Anterior cingulate cortex (tissue), 58 donors: ENCODE data around the gene TIGD7.
"Not testable (repeated sequence)": the region's sequence is repeated elsewhere in the genome, so short reads cannot be mapped to it uniquely, and the experiment has no call there.

Experiments
- DNase-seq, 58 donors: peaks; one replicate each; lab custom pipeline; 2025; lab: John Stamatoyannopoulos, UW

TIGD7 gene

DNA sequence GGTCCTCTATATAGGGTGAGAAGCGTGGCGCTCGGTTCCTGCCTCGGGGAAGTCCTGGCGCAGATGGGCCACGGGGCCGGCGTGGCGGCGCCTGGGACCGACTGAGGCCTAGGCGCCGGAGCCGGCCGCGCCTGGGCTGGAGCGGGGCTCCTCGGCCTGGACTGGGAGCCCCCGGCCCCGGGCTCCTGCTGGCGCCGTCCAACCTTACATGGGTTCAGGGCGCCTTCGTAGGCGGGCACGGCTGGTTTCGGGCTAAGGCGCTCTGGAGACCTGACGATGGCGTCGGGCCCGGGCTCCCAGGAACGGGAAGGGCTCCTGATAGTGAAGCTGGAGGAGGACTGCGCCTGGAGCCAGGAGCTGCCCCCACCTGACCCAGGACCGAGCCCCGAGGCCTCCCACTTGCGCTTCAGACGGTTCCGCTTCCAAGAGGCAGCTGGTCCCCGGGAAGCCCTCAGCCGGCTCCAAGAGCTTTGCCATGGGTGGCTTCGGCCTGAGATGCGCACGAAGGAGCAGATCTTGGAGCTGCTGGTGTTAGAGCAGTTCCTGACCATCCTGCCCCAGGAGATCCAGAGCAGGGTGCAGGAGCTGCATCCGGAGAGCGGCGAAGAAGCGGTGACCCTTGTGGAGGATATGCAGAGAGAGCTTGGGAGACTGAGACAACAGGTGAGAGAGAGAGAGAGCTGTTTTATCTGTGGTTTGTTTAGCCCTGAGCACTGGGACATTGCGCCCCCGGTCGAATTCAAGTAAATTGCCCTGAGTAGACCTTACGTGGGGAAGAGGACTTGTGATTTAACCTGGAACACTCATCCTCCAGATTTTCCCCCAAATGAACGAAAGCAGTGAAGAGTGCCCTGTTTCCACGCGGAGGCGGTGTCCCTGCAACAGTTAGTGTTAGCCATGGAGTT, 21.4 kb downstream of the TIGD7 start:
- DNase-seq: peak in 4 of 58 donors; percentile 38 to 58 (median 50)

DNA sequence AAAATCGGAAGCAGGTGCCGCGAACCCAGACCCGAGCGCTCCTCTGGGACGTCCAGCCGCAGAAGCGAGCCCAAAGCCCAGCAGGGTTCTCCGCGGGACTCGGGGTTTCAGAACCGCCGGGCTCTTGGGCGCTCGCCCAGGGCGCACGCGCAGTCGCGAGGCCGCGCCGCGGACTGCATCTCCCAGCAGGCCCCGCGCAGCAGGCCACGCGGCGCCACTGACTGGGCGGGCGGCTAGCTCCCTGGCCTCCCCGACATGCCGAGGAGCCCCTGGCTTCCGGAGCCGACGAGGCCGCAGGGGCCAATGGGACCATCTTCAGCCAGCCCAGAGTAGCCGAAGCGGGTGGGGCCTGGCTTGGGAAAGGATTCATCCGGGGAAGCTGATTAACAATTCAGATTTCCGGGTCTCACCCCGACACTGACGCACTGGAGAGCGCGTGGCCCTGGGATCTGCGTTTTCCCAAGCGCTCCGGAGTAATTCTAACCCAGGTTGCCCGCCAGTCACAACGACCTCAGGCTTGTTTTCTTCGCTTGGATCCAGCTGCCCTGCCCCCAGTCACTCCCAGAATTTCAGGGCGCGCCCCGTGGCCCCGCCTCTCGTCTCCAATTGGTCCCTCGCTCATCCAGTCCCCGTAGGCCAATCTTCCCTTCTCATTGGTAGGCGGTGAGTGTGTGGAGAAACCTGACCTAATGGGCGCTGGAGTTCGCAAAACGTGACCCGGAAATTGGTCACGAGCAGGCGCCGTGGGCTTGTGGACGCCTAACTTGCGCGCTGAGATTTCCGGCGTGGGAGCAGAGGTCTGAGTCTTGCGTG, 22.3 kb downstream of the TIGD7 start, which contains the start of gene ZNF263:
Gene ZNF263 (plus strand): TSS at position 762 of the 813 bp plus-strand sequence. CDS start 328 bp downstream, outside the sequence.
- peak; percentile 75 to 98 (median 96) for DNase-seq

DNA sequence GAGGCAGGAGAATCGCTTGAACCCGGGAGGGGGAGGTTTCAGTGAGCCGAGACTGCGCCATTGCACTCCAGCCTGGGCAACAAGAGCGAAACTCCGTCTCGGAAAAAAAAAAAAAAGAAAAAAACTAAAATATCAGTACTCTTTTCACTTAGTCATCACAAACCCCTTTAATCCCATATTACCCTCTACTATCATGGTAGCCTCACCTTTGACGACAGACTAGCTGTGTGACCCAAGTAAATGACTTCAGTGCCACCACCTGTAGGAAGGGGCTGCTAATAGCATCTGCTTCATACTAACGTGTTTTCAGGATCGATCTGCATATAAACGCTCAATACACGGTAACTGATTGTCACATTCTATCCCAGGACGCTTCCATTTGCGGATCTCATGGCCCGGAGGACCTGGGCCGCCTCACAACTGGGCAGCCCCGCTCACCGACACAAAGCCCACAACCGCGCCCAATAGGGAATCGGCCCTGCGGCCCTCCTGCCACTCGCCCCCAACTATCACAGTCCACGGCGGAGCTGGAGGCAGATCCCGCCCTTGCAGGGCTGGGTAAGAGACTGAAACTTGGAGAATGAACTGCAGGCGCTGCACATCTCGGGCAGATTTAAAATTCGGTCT, 23.0 kb downstream of the TIGD7 start:
- DNase-seq: peak in 3 of 58 donors; percentile 45 to 79 (median 75)

DNA sequence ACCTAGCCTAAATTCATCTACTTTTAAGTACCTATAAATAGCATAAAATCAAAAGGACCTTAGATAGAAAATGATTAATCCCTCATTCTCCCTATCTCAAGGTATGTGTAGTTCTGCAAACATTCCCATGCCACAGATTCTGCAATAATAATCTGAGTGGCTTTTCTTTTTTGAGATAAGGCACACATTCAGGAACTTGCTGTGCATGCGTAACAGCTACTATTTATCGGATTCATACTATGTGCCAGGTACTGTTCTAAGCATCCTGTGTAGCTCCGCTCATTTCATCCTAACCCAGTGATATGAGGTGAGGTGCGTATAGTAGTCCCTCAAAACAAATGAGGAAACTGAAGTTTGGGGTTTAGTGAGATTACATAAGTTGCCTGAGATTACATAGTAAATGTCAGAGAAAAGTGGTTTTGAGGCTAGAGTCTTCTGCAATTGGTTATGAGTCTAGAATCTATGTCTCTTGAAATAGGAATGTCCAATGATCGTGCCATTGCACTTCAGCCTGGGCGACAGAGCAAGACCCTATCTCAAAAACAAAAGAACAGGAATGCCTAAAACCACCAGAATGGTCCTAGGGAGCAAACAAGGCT, 23.9 kb downstream of the TIGD7 start:
- no peak for DNase-seq

DNA sequence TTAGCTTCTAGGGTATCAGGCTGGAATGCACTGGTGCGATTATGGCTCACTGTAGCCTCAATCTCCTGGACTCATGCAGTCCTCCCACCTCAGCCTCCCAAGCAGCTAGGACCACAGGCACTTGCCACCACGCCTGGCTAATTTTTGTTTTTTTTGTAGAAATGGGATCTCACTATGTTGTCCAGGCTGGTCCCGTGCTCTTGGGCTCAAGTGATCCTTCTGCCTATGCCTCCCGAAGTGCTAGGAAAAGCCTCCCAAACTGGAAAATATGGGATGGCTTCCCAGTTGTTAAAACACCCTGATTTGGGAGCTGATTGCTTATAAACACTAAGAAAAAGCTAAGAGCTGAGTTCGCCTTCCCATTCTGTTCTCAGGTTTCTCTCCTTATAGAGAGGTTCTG, 28.6 kb downstream of the TIGD7 start:
- DNase-seq: no peak

DNA sequence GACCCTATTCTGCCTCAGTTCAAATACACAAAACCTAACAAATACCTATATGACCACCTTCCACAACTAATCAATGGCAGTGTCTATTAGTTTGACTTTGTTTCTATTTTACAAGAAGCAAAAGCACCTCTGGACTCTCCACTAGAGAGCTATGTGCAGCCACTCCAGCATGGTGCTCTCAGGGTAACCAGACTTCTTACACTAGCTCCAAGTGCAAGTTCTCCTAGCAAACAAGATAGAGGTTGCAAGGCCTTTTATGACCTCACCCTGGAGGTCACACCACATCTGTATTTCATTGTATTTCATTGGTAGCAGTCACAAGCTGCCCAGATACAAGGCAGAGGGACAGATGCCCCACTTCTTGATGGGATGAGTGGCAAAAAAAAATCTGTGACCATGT, 30.3 kb downstream of the TIGD7 start:
- no peak for DNase-seq

DNA sequence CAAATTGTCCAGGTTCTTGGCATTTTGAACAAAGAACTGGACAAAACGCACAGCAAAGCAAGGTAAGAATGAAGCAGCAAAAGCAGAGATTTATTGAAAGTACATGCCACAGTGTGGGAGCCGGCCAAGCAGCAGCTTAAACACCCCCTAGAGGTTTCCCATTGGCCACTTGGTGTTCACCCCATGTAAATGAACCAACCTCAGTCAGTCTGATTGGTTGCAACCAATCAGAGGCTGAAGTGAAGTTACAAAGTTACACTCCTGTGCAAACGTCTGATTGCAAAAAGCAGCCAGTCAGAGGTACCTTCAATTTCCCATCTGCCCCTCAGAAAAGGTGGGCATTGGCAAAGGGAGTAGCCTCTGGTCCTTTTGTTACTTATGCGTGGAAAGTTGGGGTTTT, 30.7 kb downstream of the TIGD7 start:
- DNase-seq: no peak

DNA sequence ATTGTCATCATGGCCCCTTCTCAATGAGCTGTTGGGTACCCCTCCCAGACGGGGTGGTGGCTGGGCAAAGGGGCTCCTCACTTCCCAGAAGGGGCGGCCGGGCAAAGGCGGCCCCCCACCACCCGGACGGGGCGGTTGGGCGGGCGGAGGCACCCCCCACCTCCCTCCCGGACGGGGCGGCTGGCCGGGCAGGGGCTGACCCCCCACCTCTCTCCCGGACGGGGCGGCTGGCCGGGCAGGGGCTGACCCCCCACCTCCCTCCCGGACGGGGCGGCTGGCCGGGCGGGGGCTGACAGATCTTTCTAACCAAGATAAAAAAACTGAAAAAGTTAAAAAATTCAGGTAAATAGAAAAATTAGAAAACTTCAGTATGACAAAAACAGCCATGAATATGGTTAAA, 33.9 kb downstream of the TIGD7 start:
- DNase-seq: not testable (repeated sequence)

DNA sequence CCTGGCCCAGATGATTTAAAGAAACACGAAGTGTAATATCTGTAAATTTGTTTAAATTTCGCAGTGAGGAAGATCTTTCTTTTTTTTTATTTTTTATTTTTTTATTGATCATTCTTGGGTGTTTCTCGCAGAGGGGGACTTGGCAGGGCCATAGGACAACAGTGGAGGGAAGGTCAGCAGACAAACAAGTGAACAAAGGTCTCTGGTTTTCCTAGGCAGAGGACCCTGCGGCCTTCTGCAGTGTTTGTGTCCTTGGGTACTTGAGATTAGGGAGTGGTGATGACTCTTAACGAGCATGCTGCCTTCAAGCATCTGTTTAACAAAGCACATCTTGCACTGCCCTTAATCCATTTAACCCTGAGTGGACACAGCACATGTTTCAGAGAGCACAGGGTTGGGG, 34.5 kb downstream of the TIGD7 start:
- DNase-seq: not testable (repeated sequence)

DNA sequence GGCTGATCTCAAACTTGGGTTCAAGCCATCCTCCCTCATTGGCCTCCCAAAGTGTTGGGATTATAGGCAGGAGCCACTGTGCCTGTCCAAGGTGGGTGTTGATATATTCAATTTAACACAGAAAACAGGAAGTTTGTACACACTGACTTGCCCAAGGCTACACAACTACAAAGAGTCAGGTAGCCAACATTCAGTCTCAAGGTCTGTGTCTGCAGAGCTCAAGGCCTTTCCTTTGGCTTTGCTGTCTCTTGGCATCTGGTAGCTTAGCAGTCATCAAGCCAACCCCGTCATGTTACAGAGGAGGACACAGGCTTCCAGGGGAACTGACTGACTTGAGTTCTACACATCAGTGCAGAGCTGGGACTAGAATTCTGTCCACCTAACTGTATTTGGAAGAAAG, 36.9 kb downstream of the TIGD7 start:
- DNase-seq: no peak

DNA sequence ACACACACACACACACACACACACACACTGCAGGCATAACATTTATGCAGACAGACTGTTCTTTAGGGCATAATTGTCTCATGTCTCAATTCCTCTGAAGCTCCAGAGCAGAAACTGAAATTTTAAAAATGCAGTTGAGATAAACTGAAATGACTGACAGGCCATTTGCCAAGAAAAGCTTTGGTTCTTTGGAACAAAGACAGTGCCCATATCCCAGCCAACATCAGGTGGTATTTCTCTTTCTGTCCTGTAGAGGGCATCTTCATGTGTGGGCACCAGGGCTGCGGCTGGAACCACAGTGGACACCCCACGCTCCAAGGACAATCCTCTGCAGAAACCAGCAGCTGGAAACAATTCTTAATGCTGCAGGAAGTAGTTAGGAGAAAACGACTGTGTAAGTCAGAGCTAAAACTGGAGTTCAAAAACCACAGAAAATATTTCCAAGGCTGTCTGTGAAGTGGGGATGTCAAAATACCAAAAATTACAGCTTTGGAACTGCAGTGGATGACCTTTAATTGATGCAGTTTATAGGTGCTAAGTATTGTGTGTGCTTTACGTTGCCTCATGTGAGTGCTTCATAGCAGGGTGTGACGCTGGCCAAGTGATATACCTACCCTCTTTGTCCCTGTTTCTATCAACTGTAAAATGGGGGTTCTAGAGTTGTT, 38.2 kb downstream of the TIGD7 start:
- DNase-seq: peak in 4 of 58 donors; percentile 1 to 6 (median 5)

DNA sequence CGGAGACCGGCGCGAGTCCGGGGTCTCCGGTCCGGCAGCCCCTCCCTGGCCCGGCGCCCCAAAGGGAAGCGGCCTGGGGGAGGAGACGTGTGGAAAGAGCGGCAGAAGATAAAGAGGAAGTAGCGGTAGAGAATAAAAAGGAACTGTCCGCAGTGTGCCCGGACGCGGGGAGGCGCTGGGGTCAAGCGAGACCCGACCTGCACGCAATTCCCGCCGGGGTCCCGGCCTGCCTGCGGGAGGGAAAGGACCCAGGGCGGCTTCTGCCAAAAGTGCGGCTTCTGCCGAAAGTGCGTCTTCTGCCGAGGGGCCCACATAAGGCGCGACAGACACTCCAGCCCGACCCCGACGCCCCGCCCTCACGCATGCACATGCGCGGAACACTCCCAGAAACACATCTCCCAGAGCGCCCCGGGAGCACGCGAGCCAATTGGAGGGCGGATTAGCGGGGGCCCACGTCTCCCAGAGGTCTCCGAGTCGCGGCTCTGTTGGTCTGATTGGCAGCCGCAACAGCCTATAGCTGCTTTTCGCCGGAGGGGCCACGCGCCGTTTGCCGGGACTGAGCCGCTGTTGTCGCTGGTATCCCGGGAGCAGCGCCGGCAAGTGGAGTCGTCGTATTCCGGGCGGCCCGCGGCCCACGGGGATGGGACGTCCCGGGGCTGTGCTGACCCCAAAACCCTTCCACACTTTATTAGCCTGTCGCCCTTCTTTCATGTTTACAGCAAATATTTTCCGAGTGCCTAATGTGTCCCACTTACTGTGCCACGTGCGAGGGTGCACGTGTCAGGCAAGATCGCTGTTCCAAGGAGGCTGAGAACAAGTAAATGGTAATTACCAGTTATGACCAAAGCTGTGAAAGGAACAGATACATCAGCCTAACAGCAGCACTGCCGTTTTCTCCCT, 40.8 kb downstream of the TIGD7 start:
- peak; percentile 85 to 99 (median 98) for DNase-seq

DNA sequence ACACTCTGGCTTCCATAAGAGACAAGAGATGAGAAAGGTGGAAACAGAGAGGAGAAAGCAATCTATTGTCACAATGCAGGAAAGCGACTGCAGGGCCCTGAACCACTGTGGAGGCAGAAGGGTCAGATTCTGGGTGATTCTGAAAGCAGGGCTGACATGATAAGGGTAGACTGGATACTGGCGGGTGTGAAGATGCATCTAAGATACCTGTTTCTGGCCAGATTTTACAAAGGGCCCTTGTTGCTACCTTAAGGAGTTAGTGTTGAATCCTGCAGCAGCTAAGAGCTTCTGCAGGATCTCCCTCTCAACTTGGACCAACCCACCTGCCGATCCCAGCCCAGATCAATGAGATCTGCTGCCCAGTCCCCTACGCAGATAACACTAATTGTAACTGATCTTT, 42.7 kb downstream of the TIGD7 start:
- no peak for DNase-seq

DNA sequence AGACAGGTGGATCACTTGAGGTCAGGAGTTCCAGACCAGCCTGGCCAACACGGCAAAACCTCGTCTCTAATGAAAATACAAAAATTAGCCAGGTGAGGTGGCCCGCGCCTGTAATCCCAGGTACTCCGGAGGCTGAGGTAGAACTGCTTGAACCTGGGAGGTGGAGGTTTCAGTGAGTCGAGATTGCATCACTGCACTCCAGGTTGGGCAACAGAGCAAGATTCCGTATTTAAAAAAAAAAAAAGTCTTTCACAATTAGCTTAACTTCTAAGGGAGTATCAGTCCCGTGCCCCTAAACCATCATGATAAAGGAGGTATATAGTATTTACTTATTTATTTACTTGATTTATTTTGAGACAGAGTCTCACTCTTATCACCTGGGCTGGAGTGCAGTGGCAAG, 45.4 kb downstream of the TIGD7 start:
- no peak for DNase-seq

DNA sequence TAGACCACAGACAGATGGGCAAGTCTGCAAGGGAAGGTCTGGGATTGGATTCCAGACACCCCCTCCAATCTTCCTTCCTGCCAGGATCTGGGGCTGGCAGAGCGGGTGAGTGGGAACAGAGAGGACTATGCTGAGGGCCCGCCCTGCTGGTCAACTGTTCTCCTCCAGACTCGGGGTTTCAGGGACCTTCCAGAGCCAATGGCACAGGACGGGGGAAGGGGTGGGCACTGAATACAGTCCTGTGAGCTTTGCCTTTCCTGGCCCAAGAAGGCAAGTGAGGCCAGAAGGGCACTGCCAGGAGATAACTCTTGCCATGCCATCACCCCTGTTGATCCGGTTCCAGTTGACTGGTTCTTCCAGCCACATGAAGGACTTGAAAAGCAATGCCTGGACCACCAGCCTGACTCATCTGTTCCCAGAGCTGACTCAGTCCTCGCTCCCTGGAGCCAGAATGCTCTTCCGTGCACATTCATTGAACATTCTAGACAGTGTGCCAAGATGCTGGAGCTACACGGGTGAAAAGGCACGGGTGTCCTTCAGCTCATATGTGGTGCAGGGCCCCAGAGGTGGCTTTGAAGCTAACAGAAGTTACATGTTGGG, 48.3 kb downstream of the TIGD7 start:
- DNase-seq: peak in 4 of 58 donors; percentile 15 to 23 (median 16)

DNA sequence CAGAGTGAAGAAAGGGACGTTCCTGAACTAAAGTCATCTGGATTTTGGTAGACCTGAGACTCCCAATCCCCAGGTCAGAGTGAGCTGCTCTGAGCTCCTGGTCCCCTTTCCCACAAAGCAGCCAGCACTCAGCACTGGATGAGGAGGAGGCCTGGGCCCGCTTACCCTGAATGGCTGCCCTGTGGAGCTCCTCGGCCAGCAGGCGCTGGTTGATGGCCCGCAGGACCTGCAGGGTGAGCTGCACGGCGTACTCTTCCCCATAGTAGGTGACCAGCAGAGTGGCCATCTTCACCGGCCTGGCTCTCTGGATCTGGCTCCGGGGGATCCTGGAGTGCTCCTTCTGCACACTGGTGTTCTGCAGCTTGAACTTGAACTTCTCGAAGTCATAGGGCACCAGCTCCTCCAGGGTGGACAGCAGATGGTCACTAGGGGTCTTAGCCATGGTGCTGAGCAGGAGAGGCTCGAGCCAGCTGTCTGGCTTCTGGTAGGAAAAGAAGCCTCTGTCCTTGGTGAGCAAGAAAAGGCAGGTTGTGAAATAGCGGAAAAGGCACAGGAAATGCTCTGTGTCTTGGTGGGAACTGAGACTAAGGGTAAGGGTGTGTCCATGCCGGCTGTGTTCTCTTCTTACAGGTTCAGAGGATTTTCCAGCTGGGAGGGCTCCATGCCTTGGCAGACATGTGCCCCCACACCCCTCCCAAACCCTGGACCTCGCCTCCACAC, 48.9 kb downstream of the TIGD7 start, which contains the start of gene MEFV:
Gene MEFV (minus strand): TSS at position 488 of the 720 bp plus-strand sequence. CDS start 46 bp downstream, at position 442.
- peak in 6 of 58 donors; percentile 3 to 21 (median 8) for DNase-seq

DNA sequence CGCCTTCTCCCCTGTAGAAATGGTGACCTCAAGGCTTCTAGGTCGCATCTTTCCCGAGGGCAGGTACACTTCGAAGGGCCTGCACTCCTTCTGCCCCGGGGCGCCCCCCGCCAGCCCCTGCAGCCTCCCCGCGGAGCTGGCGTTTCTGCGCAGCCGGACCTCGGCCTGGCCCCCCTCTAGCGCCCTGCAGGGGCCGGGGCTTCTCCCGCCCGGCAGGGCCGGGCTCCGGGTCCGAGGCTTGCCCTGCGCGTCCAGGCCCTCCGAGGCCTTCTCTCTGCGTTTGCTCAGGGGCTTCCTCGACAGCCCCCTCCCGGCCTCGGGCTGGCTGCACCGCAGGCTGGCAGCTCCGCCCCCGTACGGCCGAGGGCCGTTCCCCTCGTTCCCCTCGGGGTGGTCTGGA, 50.9 kb downstream of the TIGD7 start:
- no peak for DNase-seq

DNA sequence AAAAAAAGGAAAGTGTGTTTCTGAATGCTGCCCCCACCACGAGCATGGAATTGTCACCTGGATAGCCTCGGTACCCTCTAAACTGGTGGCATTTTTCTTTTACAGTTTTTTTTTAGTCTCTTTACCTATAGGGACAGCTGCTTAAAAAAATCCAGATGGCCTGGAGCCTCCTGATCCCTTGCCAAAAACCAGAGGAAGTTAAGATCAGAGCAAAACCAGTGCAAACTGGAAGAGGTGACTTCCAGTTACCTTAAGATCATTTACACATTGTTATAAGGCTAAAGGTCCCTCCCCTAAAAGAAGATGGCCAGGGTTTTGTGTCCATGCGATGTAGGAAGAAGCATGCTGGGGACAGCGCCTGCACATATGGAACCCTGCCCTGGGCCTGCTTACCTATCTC, 52.3 kb downstream of the TIGD7 start:
- no peak for DNase-seq
